Measurements from ENCODE around the gene RPGRIP1. TPM values are rescaled to one million over a fixed set of nuclear protein-coding genes. Genes with fewer than 3 reads are reported as not detected.
"Not testable (repeated sequence)": the region's sequence is repeated elsewhere in the genome, so short reads cannot be mapped to it uniquely, and the experiment has no call there.

The RPGRIP1 gene
- total RNA-seq, 1 experiment from 2014 or later = 0.07 TPM

DNA sequence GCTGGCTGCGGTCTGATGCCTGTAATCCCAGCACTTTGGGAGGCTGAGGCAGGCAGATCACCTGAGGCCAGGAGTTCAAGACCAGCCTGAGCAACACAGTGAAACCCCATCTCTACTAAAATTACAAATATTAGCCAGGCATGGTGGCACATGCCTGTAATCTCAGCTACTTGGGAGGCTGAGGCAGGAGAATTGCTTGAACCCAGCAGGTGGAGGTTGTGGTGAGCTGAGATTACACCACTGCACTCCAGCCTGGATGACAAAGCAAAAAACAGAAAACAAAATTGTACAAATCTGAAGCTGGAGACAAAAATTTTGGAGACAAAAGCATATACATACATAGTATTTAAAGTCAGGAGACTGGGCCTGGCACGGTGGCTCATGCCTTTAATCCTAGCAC is 6.6 kb downstream of the RPGRIP1 start:
- not testable (repeated sequence) for H3K14ac ChIP-seq (ENCODE audit: insufficient read depth, low read length); H3K9ac ChIP-seq (ENCODE audit: extremely low read depth, insufficient read length, low read length); H4K20me1 ChIP-seq (ENCODE audit: control insufficient read depth, insufficient read depth, insufficient read length); H2BK20ac ChIP-seq (ENCODE audit: low read depth, low read length, poor library complexity, severe bottlenecking); H3K27me3 ChIP-seq (ENCODE audit: insufficient read depth, low read length); H3K79me2 ChIP-seq (ENCODE audit: insufficient read depth, low read length); H2BK120ac ChIP-seq (ENCODE audit: low read depth, low read length, poor library complexity, severe bottlenecking); DNase-seq; H3K4me2 ChIP-seq (ENCODE audit: insufficient read depth, insufficient read length, low read length); H2BK12ac ChIP-seq (ENCODE audit: insufficient read length, low read depth, low read length); H2AK5ac ChIP-seq (ENCODE audit: insufficient read length, low read length); H3K18ac ChIP-seq (ENCODE audit: insufficient read length, low read depth, low read length); H2BK15ac ChIP-seq (ENCODE audit: low read depth, low read length); H4K8ac ChIP-seq (replicated peaks; ENCODE audit: insufficient read length, low read depth, low read length); H3K23me2 ChIP-seq (ENCODE audit: insufficient read length, low read depth, low read length, poor library complexity, severe bottlenecking); H3K27me3 Mint-ChIP-seq (ENCODE audit: low read depth); H3K4me1 Mint-ChIP-seq; H3K4me3 Mint-ChIP-seq; H3K9me3 Mint-ChIP-seq; H4K5ac ChIP-seq (ENCODE audit: insufficient read length, low read depth, low read length); H3K4me1 ChIP-seq (ENCODE audit: insufficient read depth, low read length); H2AFZ ChIP-seq (ENCODE audit: low read length); H3K27ac ChIP-seq (ENCODE audit: insufficient read length, low read depth, low read length); H3K36me3 Mint-ChIP-seq (ENCODE audit: insufficient read depth in 1 of 3, low read depth in 3 of 3); H3T11ph ChIP-seq (ENCODE audit: low read length); H3K9me3 ChIP-seq (ENCODE audit: control insufficient read depth, low read depth, low read length); H4K91ac ChIP-seq (ENCODE audit: insufficient read length, low read depth, low read length); H3K56ac ChIP-seq (ENCODE audit: insufficient read length, low read depth, low read length); H3K79me1 ChIP-seq (ENCODE audit: insufficient read depth, low read depth, low read length, poor library complexity, severe bottlenecking); H2BK5ac ChIP-seq (ENCODE audit: insufficient read length, low read length); H3K23ac ChIP-seq (ENCODE audit: insufficient read length, low read depth, low read length); H3K4ac ChIP-seq (ENCODE audit: low read depth, low read length)
- no CpG with 5 or more reads among the region's 2 CpGs for WGBS (ENCODE audit: extremely low coverage, insufficient read length, low lambda C conversion rate)
- H3K27ac Mint-ChIP-seq = peak overlapping the region in 1 of 3 experiments; percentile 81; a peak in 1 of 7 replicates
